Mesendoderm (in vitro differentiated cells): Measurements from ENCODE around the gene MINDY2. TPM values are rescaled to one million over a fixed set of nuclear protein-coding genes. Genes with fewer than 3 reads are reported as not detected.

Experiments
- DNase-seq: peaks from one replicate; pipeline ENCODE4 v3.0.0; 2013
- H2AK5ac ChIP-seq: 2 replicates; pipeline ENCODE4 v1.6.1; 2013; ENCODE audit warnings: low read length, inconsistent platforms
- H2BK120ac ChIP-seq: 2 replicates; pipeline ENCODE4 v1.6.1; 2013; ENCODE audit warnings: low read depth, mild to moderate bottlenecking, low read length, moderate library complexity, mixed read lengths
- H2BK15ac ChIP-seq: replicated peaks from 2 replicates; pipeline ENCODE4 v1.6.1; 2013; ENCODE audit warnings: low read depth, mild to moderate bottlenecking, moderate library complexity
- H2BK5ac ChIP-seq: 2 replicates; pipeline ENCODE4 v1.6.1; 2013; ENCODE audit warnings: low read length, inconsistent platforms
- H3K18ac ChIP-seq: 2 replicates; pipeline ENCODE4 v1.6.1; 2013; ENCODE audit warnings: mild to moderate bottlenecking, low read length, mixed read lengths
- H3K23ac ChIP-seq: one replicate; pipeline ENCODE4 v1.6.1; 2013; ENCODE audit warnings: low read length
- H3K27ac ChIP-seq: 2 replicates; pipeline ENCODE4 v1.5.1; 2013; ENCODE audit warnings: low read depth, mild to moderate bottlenecking, inconsistent platforms, low read length, moderate library complexity
- H3K27me3 ChIP-seq: 2 replicates; pipeline ENCODE4 v1.6.1; 2013; ENCODE audit warnings: low read length, control low read depth, mild to moderate bottlenecking, inconsistent platforms; ENCODE audit not compliant: insufficient read depth, poor library complexity
- H3K36me3 ChIP-seq: 2 replicates; pipeline ENCODE4 v1.6.1; 2013; ENCODE audit warnings: low read length, inconsistent platforms; ENCODE audit not compliant: control insufficient read depth, insufficient read depth
- H3K4ac ChIP-seq: one replicate; pipeline ENCODE4 v1.6.1; 2013; ENCODE audit warnings: low read depth, mild to moderate bottlenecking, low read length, moderate library complexity
- H3K4me1 ChIP-seq: 2 replicates; pipeline ENCODE4 v1.6.1; 2013; ENCODE audit warnings: low read depth, low read length, inconsistent platforms; ENCODE audit not compliant: control insufficient read depth
- H3K4me2 ChIP-seq: 2 replicates; pipeline ENCODE4 v1.6.1; 2013; ENCODE audit warnings: low read length
- H3K4me3 ChIP-seq: 2 replicates; pipeline ENCODE4 v1.5.1; 2013; ENCODE audit warnings: mild to moderate bottlenecking, low read length
- H3K56ac ChIP-seq: one replicate; pipeline ENCODE4 v1.6.1; 2013; ENCODE audit warnings: low read length
- H3K79me1 ChIP-seq: 2 replicates; pipeline ENCODE4 v1.6.1; 2013; ENCODE audit warnings: low read length, inconsistent platforms
- H3K79me2 ChIP-seq: 2 replicates; pipeline ENCODE4 v1.6.1; 2013; ENCODE audit warnings: mild to moderate bottlenecking, low read length; ENCODE audit not compliant: control insufficient read depth, insufficient read depth
- H3K9ac ChIP-seq: 2 replicates; pipeline ENCODE4 v1.6.1; 2013; ENCODE audit warnings: low read length, inconsistent platforms
- H4K5ac ChIP-seq: one replicate; pipeline ENCODE4 v1.6.1; 2013; ENCODE audit warnings: low read length
- H4K8ac ChIP-seq: one replicate; pipeline ENCODE4 v1.6.1; 2013; ENCODE audit warnings: low read depth, mild to moderate bottlenecking, control low read depth, low read length, moderate library complexity
- WGBS: extraction: QIAGEN DNeasy Blood & Tissue Kit; methylation state at CpG from one replicate; pipeline ENCODE4 v1.1.7; 2013; ENCODE audit warnings: low lambda C conversion rate, missing lambda C conversion rate; ENCODE audit not compliant: insufficient coverage; ENCODE audit errors: extremely low coverage; 5-methylcytosine and 5-hydroxymethylcytosine counted together
- polyA plus RNA-seq, 2 experiments: library from polyadenylated mRNA; stranded (reverse); fragments of 200-250 nt; gene quantifications; one replicate each; pipeline ENCODE4 v1.2.3, GENCODE V29; 2013

Gene MINDY2, protein sequence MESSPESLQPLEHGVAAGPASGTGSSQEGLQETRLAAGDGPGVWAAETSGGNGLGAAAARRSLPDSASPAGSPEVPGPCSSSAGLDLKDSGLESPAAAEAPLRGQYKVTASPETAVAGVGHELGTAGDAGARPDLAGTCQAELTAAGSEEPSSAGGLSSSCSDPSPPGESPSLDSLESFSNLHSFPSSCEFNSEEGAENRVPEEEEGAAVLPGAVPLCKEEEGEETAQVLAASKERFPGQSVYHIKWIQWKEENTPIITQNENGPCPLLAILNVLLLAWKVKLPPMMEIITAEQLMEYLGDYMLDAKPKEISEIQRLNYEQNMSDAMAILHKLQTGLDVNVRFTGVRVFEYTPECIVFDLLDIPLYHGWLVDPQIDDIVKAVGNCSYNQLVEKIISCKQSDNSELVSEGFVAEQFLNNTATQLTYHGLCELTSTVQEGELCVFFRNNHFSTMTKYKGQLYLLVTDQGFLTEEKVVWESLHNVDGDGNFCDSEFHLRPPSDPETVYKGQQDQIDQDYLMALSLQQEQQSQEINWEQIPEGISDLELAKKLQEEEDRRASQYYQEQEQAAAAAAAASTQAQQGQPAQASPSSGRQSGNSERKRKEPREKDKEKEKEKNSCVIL
- polyA plus RNA-seq (2013, experiment 1 of 2): 12.0 TPM
- polyA plus RNA-seq (2013, experiment 2 of 2): 12.1 TPM

- no peak within 1 kb of the TSS for H4K8ac ChIP-seq
- H3K4me3 ChIP-seq: peak within 1 kb of the TSS; percentile 87
- H3K56ac ChIP-seq: peak within 1 kb of the TSS; percentile 98
- H2AK5ac ChIP-seq: no peak within 1 kb of the TSS
- peak within 1 kb of the TSS; percentile 90 for H3K9ac ChIP-seq
- peaks cover 8% of the 10 kb centered on the region for H3K79me2 ChIP-seq
- no peaks in the 10 kb centered on the region for H3K27me3 ChIP-seq
- peak within 1 kb of the TSS; percentile 82 for H3K27ac ChIP-seq
- H3K18ac ChIP-seq: peak within 1 kb of the TSS; percentile 36
- H3K4me2 ChIP-seq: peak within 1 kb of the TSS; percentile 96
- H2BK15ac ChIP-seq: no peak within 1 kb of the TSS
- H3K36me3 ChIP-seq: no peaks in the 10 kb centered on the region
- H4K5ac ChIP-seq: no peak within 1 kb of the TSS
- DNase-seq: peak; percentile 99
- H3K79me1 ChIP-seq: peaks cover 6% of the 10 kb centered on the region
- peak within 1 kb of the TSS; percentile 57 for H2BK5ac ChIP-seq
- peaks cover 3% of the 10 kb centered on the region for H3K4me1 ChIP-seq
- no peak within 1 kb of the TSS for H3K4ac ChIP-seq
- no CpG with 5 or more reads among the region's 75 CpGs for WGBS
- H3K23ac ChIP-seq: peak within 1 kb of the TSS; percentile 71
- peak within 1 kb of the TSS; percentile 2 for H2BK120ac ChIP-seq
These were observed at the start of gene MINDY2 for GRCh38 chr15:58770857-58771620. Gene MINDY2 (plus strand): TSS chr15:58771302. CDS start chr15:58771396, 94 bp downstream.

- no peaks in the 10 kb centered on the region for H3K36me3 ChIP-seq
- no peak overlapping the region for H3K4ac ChIP-seq
- H2AK5ac ChIP-seq: no peak overlapping the region
- no peak for DNase-seq
- no peak overlapping the region for H3K27ac ChIP-seq
- H3K4me3 ChIP-seq: no peak overlapping the region
- H3K79me1 ChIP-seq: peaks cover 2% of the 10 kb centered on the region
- H3K9ac ChIP-seq: no peak overlapping the region
- no peak overlapping the region for H4K8ac ChIP-seq
- no peak overlapping the region for H2BK5ac ChIP-seq
- H2BK120ac ChIP-seq: no peak overlapping the region
- H3K56ac ChIP-seq: no peak overlapping the region
- no peak overlapping the region for H3K23ac ChIP-seq
- H3K4me2 ChIP-seq: no peak overlapping the region
- H3K4me1 ChIP-seq: no peaks in the 10 kb centered on the region
- no peak overlapping the region for H4K5ac ChIP-seq
- peaks cover 52% of the 10 kb centered on the region for H3K79me2 ChIP-seq
- no peak overlapping the region for H2BK15ac ChIP-seq
- H3K27me3 ChIP-seq: no peaks in the 10 kb centered on the region
- WGBS: no CpG with 5 or more reads among the region's 1 CpG
- H3K18ac ChIP-seq: no peak overlapping the region
These were observed 46.6 kb upstream of the MINDY2 start for GRCh38 chr15:58724466-58724865.

DNA sequence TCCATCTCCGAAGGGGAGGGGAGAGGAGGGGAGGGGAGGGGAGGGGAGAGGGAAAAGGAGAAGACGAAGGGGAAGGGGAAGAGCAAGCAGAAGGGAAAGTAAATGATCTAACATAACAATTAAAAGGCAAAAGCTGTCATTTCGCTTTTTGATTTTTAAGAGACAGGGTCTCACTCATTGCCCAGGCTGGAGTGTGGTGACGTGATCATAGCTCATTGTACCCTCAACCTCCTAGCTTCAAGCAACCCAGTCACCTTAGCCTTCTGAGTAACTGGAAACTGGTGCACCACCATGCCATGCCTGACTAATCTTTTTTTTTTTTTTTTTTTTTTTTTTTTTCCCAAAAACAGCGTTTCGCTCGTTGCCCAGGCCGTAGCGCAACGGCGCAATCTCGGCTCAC is 44.2 kb upstream of the MINDY2 start:
- no peak overlapping the region for H3K27ac ChIP-seq
- no peak overlapping the region for H3K9ac ChIP-seq

GRCh38 chr15:58731756-58732535 is 39.2 kb upstream of the MINDY2 start:
- no peak overlapping the region for H4K5ac ChIP-seq
- no CpG with 5 or more reads among the region's 5 CpGs for WGBS
- no peak overlapping the region for H3K4ac ChIP-seq
- no peak overlapping the region for H3K4me3 ChIP-seq
- no peak overlapping the region for H3K56ac ChIP-seq
- H4K8ac ChIP-seq: no peak overlapping the region
- no peak overlapping the region for H2BK120ac ChIP-seq
- peak; percentile 38 for DNase-seq
- H3K27ac ChIP-seq: no peak overlapping the region
- no peak overlapping the region for H2BK15ac ChIP-seq
- no peak overlapping the region for H3K9ac ChIP-seq
- H2BK5ac ChIP-seq: no peak overlapping the region
- H3K23ac ChIP-seq: no peak overlapping the region
- no peak overlapping the region for H2AK5ac ChIP-seq
- H3K79me2 ChIP-seq: peaks cover 57% of the 10 kb centered on the region
- H3K4me2 ChIP-seq: no peak overlapping the region
- H3K18ac ChIP-seq: no peak overlapping the region
- peaks cover 5% of the 10 kb centered on the region for H3K4me1 ChIP-seq
- no peaks in the 10 kb centered on the region for H3K36me3 ChIP-seq
- H3K79me1 ChIP-seq: peaks cover 13% of the 10 kb centered on the region
- no peaks in the 10 kb centered on the region for H3K27me3 ChIP-seq

More for the DNA sequence above, 44.2 kb upstream of the MINDY2 start:
- Histone ChIP-seq H2AK5ac (no peak overlapping the region), H3K27me3 (no peaks in the 10 kb centered on the region), H3K4me3 (no peak overlapping the region), H3K4ac (peak overlapping the region; percentile 36), H3K4me1 (no peaks in the 10 kb centered on the region), H2BK15ac (no peak overlapping the region), H4K5ac (no peak overlapping the region), H3K56ac (no peak overlapping the region), H2BK120ac (no peak overlapping the region), H3K79me2 (peaks cover 62% of the 10 kb centered on the region), H3K79me1 (peaks cover 6% of the 10 kb centered on the region), H2BK5ac (no peak overlapping the region), H3K4me2 (no peak overlapping the region), H3K36me3 (no peaks in the 10 kb centered on the region), H3K18ac (no peak overlapping the region), H3K23ac (no peak overlapping the region), H4K8ac (no peak overlapping the region)
- DNase-seq: peak; percentile 17
- no CpG with 5 or more reads among the region's 12 CpGs for WGBS

DNA sequence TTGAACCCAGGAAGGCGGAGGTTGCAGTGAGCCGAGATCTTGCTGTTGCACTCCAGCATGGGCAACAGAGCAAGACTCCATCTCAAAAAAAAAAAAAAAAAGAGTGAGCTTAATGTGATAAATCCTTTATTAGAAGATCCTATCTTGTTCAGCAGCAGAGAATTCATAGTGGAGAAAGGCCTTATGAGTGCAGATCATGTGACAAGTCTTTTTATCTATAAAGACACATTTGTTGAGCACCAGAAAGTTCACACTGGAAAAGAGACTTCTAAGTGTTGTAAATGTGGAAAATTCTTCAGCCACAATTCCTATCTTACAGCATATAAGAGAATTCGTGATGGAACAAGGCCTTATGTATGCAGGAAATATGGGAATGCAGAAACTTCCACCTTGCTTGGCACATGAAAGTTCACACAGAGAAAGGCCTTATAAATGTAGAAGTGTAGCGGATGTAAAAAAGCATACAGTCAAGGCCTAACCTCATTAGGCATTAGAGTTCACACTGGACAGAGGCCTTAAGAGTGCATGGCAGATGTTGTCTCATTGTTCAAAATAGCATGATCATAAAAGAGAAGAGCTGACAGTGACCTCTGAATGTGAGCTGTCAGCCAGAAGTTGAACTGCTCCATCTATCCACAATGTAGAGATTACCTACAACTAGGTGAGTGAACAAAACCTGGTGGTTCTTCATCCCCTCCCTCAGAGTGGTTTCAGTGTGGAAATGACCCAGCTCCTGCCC is 38.3 kb upstream of the MINDY2 start:
- Histone ChIP-seq H3K56ac (peak overlapping the region; percentile 12), H3K23ac (no peak overlapping the region), H2BK15ac (no peak overlapping the region), H4K5ac (no peak overlapping the region), H3K27me3 (no peaks in the 10 kb centered on the region), H3K27ac (no peak overlapping the region), H2BK5ac (no peak overlapping the region), H3K4me3 (no peak overlapping the region), H3K36me3 (no peaks in the 10 kb centered on the region), H4K8ac (no peak overlapping the region), H3K9ac (no peak overlapping the region), H2BK120ac (peak overlapping the region; percentile 61), H3K4me2 (no peak overlapping the region), H3K79me2 (peaks cover 60% of the 10 kb centered on the region), H2AK5ac (no peak overlapping the region), H3K4me1 (peaks cover 5% of the 10 kb centered on the region), H3K79me1 (peaks cover 15% of the 10 kb centered on the region), H3K4ac (no peak overlapping the region), H3K18ac (peak overlapping the region; percentile 60)
- no peak for DNase-seq
- WGBS: no CpG with 5 or more reads among the region's 4 CpGs
